ENCODE results near the gene CBX3. TPM values are rescaled to one million over a fixed set of nuclear protein-coding genes. Genes with fewer than 3 reads are reported as not detected.

Gene CBX3
- total and polyA plus RNA-seq, 2 donors = 233 to 266 TPM

- H3K27me3 ChIP-seq (ENCODE audit: control insufficient read depth in 2 of 2, insufficient read depth in 1 of 2, low read length in 1 of 2) = no peaks in the 10 kb centered on the region
- H3K36me3 ChIP-seq (ENCODE audit: control insufficient read depth in 2 of 2, insufficient read depth in 2 of 2, low read length in 1 of 2) = peaks cover 44 to 88% of the 10 kb centered on the region in 2 donors
- H3K9me3 ChIP-seq (ENCODE audit: control insufficient read depth in 2 of 2, insufficient read depth in 1 of 2, low read length in 1 of 2) = no peaks in the 10 kb centered on the region
- peaks cover 9 to 15% of the 10 kb centered on the region in 2 donors for H3K4me1 ChIP-seq (ENCODE audit: control insufficient read depth in 2 of 2, insufficient read depth in 2 of 2, low read length in 2 of 2)
- H3K4me3 ChIP-seq (ENCODE audit: low read length in 2 of 2) = no peak overlapping the region
- no peak overlapping the region for H3K27ac ChIP-seq (ENCODE audit: low read depth in 1 of 2, low read length in 1 of 2)
- DNase-seq (ENCODE audit: low read depth in 6 of 9, low spot score in 9 of 9) = no peak
- WGBS = 90% methylated on average over 5 of the region's 5 CpGs
These were observed 6.4 kb upstream of the CBX3 start for GRCh38 chr7:26195182-26195581.

GRCh38 chr7:26195867-26196657 is 5.5 kb upstream of the CBX3 start:
- peaks cover 43 to 80% of the 10 kb centered on the region in 2 donors for H3K36me3 ChIP-seq (ENCODE audit: control insufficient read depth in 2 of 2, insufficient read depth in 2 of 2, low read length in 1 of 2)
- DNase-seq (ENCODE audit: low read depth in 6 of 9, low spot score in 9 of 9) = no peak
- H3K27me3 ChIP-seq (ENCODE audit: control insufficient read depth in 2 of 2, insufficient read depth in 1 of 2, low read length in 1 of 2) = no peaks in the 10 kb centered on the region
- H3K27ac ChIP-seq (ENCODE audit: low read depth in 1 of 2, low read length in 1 of 2) = no peak overlapping the region
- H3K9me3 ChIP-seq (ENCODE audit: control insufficient read depth in 2 of 2, insufficient read depth in 1 of 2, low read length in 1 of 2) = no peaks in the 10 kb centered on the region
- H3K4me3 ChIP-seq (ENCODE audit: low read length in 2 of 2) = no peak overlapping the region
- WGBS = 82% methylated on average over 10 of the region's 10 CpGs
- H3K4me1 ChIP-seq (ENCODE audit: control insufficient read depth in 2 of 2, insufficient read depth in 2 of 2, low read length in 2 of 2) = peaks cover 9 to 15% of the 10 kb centered on the region in 2 donors

GRCh38 chr7:26197153-26198115 is 4.1 kb upstream of the CBX3 start:
- Histone ChIP-seq H3K27me3 (ENCODE audit: control insufficient read depth in 2 of 2, insufficient read depth in 1 of 2, low read length in 1 of 2) (no peaks in the 10 kb centered on the region), H3K4me3 (ENCODE audit: low read length in 2 of 2) (peak overlapping the region; percentile 49 to 99), H3K27ac (ENCODE audit: low read depth in 1 of 2, low read length in 1 of 2) (peak overlapping the region in 1 of 2 donors; percentile 52), H3K4me1 (ENCODE audit: control insufficient read depth in 2 of 2, insufficient read depth in 2 of 2, low read length in 2 of 2) (peaks cover 9 to 15% of the 10 kb centered on the region in 2 donors), H3K9me3 (ENCODE audit: control insufficient read depth in 2 of 2, insufficient read depth in 1 of 2, low read length in 1 of 2) (no peaks in the 10 kb centered on the region), H3K36me3 (ENCODE audit: control insufficient read depth in 2 of 2, insufficient read depth in 2 of 2, low read length in 1 of 2) (peaks cover 37 to 66% of the 10 kb centered on the region in 2 donors)
- DNase-seq (ENCODE audit: low read depth in 6 of 9, low spot score in 9 of 9) = peak in 1 of 9 donors; percentile 39
- 12% methylated on average over 5 of the region's 5 CpGs for WGBS

- WGBS = 0% methylated on average over 6 of the region's 6 CpGs
- peaks cover 9 to 15% of the 10 kb centered on the region in 2 donors for H3K4me1 ChIP-seq (ENCODE audit: control insufficient read depth in 2 of 2, insufficient read depth in 2 of 2, low read length in 2 of 2)
- peaks cover 31 to 58% of the 10 kb centered on the region in 2 donors for H3K36me3 ChIP-seq (ENCODE audit: control insufficient read depth in 2 of 2, insufficient read depth in 2 of 2, low read length in 1 of 2)
- peak overlapping the region in 1 of 2 donors; percentile 100 for H3K27ac ChIP-seq (ENCODE audit: low read depth in 1 of 2, low read length in 1 of 2)
- H3K9me3 ChIP-seq (ENCODE audit: control insufficient read depth in 2 of 2, insufficient read depth in 1 of 2, low read length in 1 of 2) = no peaks in the 10 kb centered on the region
- H3K4me3 ChIP-seq (ENCODE audit: low read length in 2 of 2) = peak overlapping the region; percentile 99 to 100
- DNase-seq (ENCODE audit: low read depth in 6 of 9, low spot score in 9 of 9) = peak in 4 of 9 donors; percentile 25 to 75 (median 62)
- H3K27me3 ChIP-seq (ENCODE audit: control insufficient read depth in 2 of 2, insufficient read depth in 1 of 2, low read length in 1 of 2) = no peaks in the 10 kb centered on the region
These were observed 3.3 kb upstream of the CBX3 start for GRCh38 chr7:26198133-26198780.

GRCh38 chr7:26198781-26199169 is 2.8 kb upstream of the CBX3 start:
- H3K27ac ChIP-seq (ENCODE audit: low read depth in 1 of 2, low read length in 1 of 2) = peak overlapping the region in 1 of 2 donors; percentile 100
- WGBS = 0% methylated on average over 7 of the region's 7 CpGs
- no peaks in the 10 kb centered on the region for H3K27me3 ChIP-seq (ENCODE audit: control insufficient read depth in 2 of 2, insufficient read depth in 1 of 2, low read length in 1 of 2)
- DNase-seq (ENCODE audit: low read depth in 6 of 9, low spot score in 9 of 9) = no peak
- no peaks in the 10 kb centered on the region for H3K9me3 ChIP-seq (ENCODE audit: control insufficient read depth in 2 of 2, insufficient read depth in 1 of 2, low read length in 1 of 2)
- H3K4me1 ChIP-seq (ENCODE audit: control insufficient read depth in 2 of 2, insufficient read depth in 2 of 2, low read length in 2 of 2) = peaks cover 9 to 15% of the 10 kb centered on the region in 2 donors
- H3K36me3 ChIP-seq (ENCODE audit: control insufficient read depth in 2 of 2, insufficient read depth in 2 of 2, low read length in 1 of 2) = peaks cover 26 to 56% of the 10 kb centered on the region in 2 donors
- H3K4me3 ChIP-seq (ENCODE audit: low read length in 2 of 2) = peak overlapping the region; percentile 99 to 100

- peak overlapping the region; percentile 99 to 100 for H3K4me3 ChIP-seq (ENCODE audit: low read length in 2 of 2)
- peaks cover 19 to 51% of the 10 kb centered on the region in 2 donors for H3K36me3 ChIP-seq (ENCODE audit: control insufficient read depth in 2 of 2, insufficient read depth in 2 of 2, low read length in 1 of 2)
- DNase-seq (ENCODE audit: low read depth in 6 of 9, low spot score in 9 of 9) = peak in 7 of 9 donors; percentile 70 to 93 (median 84)
- H3K27ac ChIP-seq (ENCODE audit: low read depth in 1 of 2, low read length in 1 of 2) = peak overlapping the region; percentile 100
- peaks cover 11% of the 10 kb centered on the region in 2 donors for H3K4me1 ChIP-seq (ENCODE audit: control insufficient read depth in 2 of 2, insufficient read depth in 2 of 2, low read length in 2 of 2)
- no peaks in the 10 kb centered on the region for H3K27me3 ChIP-seq (ENCODE audit: control insufficient read depth in 2 of 2, insufficient read depth in 1 of 2, low read length in 1 of 2)
- WGBS = under 1% methylated on average over 36 of the region's 36 CpGs
- no peaks in the 10 kb centered on the region for H3K9me3 ChIP-seq (ENCODE audit: control insufficient read depth in 2 of 2, insufficient read depth in 1 of 2, low read length in 1 of 2)
These were observed 2.1 kb upstream of the CBX3 start for GRCh38 chr7:26199301-26200037.

- peak in 8 of 9 donors; percentile 59 to 89 (median 79) for DNase-seq (ENCODE audit: low read depth in 6 of 9, low spot score in 9 of 9)
- Histone ChIP-seq H3K4me1 (ENCODE audit: control insufficient read depth in 2 of 2, insufficient read depth in 2 of 2, low read length in 2 of 2) (peaks cover 11 to 12% of the 10 kb centered on the region in 2 donors), H3K27ac (ENCODE audit: low read depth in 1 of 2, low read length in 1 of 2) (peak overlapping the region; percentile 100), H3K27me3 (ENCODE audit: control insufficient read depth in 2 of 2, insufficient read depth in 1 of 2, low read length in 1 of 2) (no peaks in the 10 kb centered on the region), H3K4me3 (ENCODE audit: low read length in 2 of 2) (peak overlapping the region; percentile 99 to 100), H3K9me3 (ENCODE audit: control insufficient read depth in 2 of 2, insufficient read depth in 1 of 2, low read length in 1 of 2) (no peaks in the 10 kb centered on the region), H3K36me3 (ENCODE audit: control insufficient read depth in 2 of 2, insufficient read depth in 2 of 2, low read length in 1 of 2) (peaks cover 14 to 49% of the 10 kb centered on the region in 2 donors)
- under 1% methylated on average over 29 of the region's 29 CpGs for WGBS
These were observed 1.5 kb upstream of the CBX3 start for GRCh38 chr7:26200038-26200443.

Measured in thymus (tissue), 11 donors.